Astrocyte of the spinal cord (primary cell): ENCODE results near the gene CCL24.
"Not testable (repeated sequence)": the region's sequence is repeated elsewhere in the genome, so short reads cannot be mapped to it uniquely, and the experiment has no call there.

Source experiments
- DNase-seq: peaks from one replicate; pipeline ENCODE4 v3.0.0; 2011; ENCODE audit warnings: low read depth, low spot score
- H3K4me3 ChIP-seq: 2 replicates; pipeline ENCODE4 v1.5.1; 2011; ENCODE audit warnings: low read depth, mild to moderate bottlenecking, low read length, moderate library complexity
- in situ Hi-C: cut with HindIII; loops from 2 replicates; pipeline ENCODE4 v1.10.0; 2017; ENCODE audit warnings: low sequenced_read_pairs
- TF ChIP-seq, protein P1 (sequence below): IDR thresholded peaks from 2 replicates; pipeline ENCODE4 v1.5.1; 2012; ENCODE audit warnings: low read depth, mild to moderate bottlenecking, low read length, inconsistent platforms

Gene CCL24

DNA sequence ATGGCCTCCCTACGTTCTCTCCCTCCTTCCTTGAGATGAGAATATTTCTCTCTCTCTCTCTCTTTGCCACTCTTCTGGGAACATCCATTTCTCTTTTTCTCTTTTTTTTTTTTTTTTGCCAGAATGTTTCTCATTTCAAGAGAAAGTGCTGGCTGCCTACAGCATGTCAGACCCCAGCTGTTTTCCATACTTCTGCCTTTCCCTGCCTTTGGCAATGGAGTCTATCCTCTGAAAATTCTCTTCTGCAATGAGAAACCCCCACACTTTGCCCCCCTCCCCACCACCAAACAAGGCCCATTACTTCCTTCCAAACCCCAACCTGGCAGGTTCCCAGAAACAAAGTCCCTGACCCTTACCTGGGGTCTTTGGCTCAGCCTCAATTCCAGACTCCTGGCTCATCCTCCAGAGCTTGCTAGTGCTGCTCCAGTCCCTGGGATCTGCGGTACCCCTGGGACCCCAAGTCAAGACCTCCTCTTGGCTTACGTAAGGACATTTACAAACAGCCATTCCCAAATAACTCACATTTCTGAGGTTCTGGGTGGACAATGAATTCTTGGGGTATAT, 24.2 kb downstream of the CCL24 start:
- DNase-seq: no peak
- TF ChIP-seq, protein P1, sequence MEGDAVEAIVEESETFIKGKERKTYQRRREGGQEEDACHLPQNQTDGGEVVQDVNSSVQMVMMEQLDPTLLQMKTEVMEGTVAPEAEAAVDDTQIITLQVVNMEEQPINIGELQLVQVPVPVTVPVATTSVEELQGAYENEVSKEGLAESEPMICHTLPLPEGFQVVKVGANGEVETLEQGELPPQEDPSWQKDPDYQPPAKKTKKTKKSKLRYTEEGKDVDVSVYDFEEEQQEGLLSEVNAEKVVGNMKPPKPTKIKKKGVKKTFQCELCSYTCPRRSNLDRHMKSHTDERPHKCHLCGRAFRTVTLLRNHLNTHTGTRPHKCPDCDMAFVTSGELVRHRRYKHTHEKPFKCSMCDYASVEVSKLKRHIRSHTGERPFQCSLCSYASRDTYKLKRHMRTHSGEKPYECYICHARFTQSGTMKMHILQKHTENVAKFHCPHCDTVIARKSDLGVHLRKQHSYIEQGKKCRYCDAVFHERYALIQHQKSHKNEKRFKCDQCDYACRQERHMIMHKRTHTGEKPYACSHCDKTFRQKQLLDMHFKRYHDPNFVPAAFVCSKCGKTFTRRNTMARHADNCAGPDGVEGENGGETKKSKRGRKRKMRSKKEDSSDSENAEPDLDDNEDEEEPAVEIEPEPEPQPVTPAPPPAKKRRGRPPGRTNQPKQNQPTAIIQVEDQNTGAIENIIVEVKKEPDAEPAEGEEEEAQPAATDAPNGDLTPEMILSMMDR: no peak
- in situ Hi-C loops: no loop called here
- no peak overlapping the region for H3K4me3 ChIP-seq

DNA sequence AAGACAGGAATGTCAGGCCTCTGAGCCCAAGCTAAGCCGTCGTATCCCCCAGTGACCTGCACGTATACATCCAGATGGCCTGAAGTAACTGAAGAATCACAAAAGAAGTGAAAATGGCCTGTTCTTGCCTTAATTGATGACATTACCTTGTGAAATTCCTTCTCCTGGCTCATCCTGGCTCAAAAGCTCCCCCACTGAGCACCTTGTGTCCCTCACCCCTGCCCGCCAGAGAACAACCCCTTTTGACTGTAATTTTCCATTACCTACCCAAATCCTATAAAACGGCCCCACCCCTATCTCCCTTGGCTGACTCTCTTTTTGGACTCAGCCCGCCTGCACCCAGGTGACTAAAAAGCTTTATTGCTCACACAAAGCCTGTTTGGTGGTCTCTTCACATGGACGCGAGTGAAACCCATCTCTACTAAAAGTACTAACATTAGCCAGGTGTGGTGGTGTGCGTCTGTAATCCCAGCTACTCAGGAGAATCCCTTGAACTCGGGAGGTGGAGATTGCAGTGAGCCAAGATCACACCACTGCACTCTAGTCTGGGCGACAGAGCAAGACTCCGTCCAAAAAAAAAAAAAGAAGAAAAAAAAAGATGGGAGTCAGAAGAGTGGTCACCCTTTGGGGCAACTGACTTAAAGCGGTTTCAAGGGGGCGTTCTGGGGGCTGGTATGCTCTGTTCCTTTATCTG, 25.3 kb downstream of the CCL24 start:
- DNase-seq, in situ Hi-C loops, H3K4me3 ChIP-seq: not testable (repeated sequence)

DNA sequence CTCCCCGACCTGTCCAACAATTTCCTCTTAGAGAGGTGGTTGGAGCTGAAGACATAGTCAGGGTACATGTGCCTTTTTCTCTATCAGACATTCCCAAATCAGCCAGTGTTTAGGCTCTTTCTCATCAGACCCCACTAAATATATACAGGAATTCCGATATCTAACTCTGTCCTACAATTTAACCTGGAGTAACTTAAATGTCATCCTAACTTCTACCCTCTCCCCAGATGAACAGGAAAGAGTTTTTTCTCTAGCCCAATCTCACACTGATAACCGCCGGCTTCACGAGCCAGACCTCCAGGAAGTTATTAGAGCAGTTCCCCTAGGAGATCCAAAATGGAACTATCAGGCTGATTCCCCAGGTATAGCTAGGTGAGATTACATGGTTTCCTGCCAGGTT, 30.5 kb downstream of the CCL24 start:
- DNase-seq, H3K4me3 ChIP-seq, in situ Hi-C loops: not testable (repeated sequence)

GRCh38 chr7:75780647-75781273, 32.8 kb downstream of the CCL24 start:
- DNase-seq, in situ Hi-C loops, H3K4me3 ChIP-seq: not testable (repeated sequence)

GRCh38 chr7:75779516-75779915, 34.1 kb downstream of the CCL24 start:
- in situ Hi-C loops, H3K4me3 ChIP-seq: not testable (repeated sequence)
- peak; percentile 34 for DNase-seq

- in situ Hi-C loops, H3K4me3 ChIP-seq, DNase-seq: not testable (repeated sequence)
These were observed 34.6 kb downstream of the CCL24 start for GRCh38 chr7:75779035-75779434.

- in situ Hi-C loops: no loop called here
- TF ChIP-seq, protein P1: no peak
- no peak overlapping the region for H3K4me3 ChIP-seq
These were observed 37.2 kb downstream of the CCL24 start for GRCh38 chr7:75776295-75776971.

GRCh38 chr7:75773958-75774357, 39.6 kb downstream of the CCL24 start:
- H3K4me3 ChIP-seq, DNase-seq, in situ Hi-C loops: not testable (repeated sequence)

More at GRCh38 chr7:75776295-75776971, 37.2 kb downstream of the CCL24 start:
- peak; percentile 94 for DNase-seq

- DNase-seq: peak; percentile 78
- in situ Hi-C loops: no loop called here
- no peak within 1 kb of the TSS for H3K4me3 ChIP-seq
- TF ChIP-seq, protein P1: no peak
These were observed 41.2 kb downstream of the CCL24 start, which contains the start of gene CCL26 for GRCh38 chr7:75772081-75773077. CCL26 (minus strand) TSS chr7:75772211; CDS start chr7:75772176, 35 bp downstream.
